ENCODE measurements around the gene EMC6.

The EMC6 gene

DNA sequence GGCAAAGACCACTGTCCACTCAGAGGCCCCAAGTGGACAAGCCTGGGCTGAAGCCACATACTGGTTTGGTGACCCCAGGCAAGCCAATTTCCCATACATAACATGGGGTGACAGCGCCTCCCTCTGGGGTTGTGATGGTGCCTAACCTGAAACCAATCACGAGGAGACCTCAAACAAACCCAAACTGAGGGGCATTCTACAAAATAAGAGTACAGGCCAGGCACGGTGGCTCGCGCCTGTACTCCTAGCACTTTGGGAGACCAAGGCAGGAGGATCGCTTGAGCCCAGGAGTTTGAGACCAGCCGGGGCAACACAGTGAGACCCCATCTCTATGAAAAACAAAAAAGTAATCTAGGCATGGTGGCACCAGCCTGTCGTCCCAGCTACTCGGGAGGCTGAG lies 23.7 kb downstream of the EMC6 start:
- H3K4me1 Mint-ChIP-seq = peaks cover 6% of the 10 kb centered on the region
- H3K9me3 Mint-ChIP-seq = no peaks in the 10 kb centered on the region
- TF ChIP-seq, protein P1, sequence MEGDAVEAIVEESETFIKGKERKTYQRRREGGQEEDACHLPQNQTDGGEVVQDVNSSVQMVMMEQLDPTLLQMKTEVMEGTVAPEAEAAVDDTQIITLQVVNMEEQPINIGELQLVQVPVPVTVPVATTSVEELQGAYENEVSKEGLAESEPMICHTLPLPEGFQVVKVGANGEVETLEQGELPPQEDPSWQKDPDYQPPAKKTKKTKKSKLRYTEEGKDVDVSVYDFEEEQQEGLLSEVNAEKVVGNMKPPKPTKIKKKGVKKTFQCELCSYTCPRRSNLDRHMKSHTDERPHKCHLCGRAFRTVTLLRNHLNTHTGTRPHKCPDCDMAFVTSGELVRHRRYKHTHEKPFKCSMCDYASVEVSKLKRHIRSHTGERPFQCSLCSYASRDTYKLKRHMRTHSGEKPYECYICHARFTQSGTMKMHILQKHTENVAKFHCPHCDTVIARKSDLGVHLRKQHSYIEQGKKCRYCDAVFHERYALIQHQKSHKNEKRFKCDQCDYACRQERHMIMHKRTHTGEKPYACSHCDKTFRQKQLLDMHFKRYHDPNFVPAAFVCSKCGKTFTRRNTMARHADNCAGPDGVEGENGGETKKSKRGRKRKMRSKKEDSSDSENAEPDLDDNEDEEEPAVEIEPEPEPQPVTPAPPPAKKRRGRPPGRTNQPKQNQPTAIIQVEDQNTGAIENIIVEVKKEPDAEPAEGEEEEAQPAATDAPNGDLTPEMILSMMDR (IDR thresholded peaks at IDR 0.05; ENCODE audit: unreplicated experiment in 3 of 3) = no peak
- no peak overlapping the region for H3K27ac Mint-ChIP-seq
- H3K27me3 Mint-ChIP-seq (ENCODE audit: low read depth) = peaks cover 58% of the 10 kb centered on the region
- H3K36me3 Mint-ChIP-seq (ENCODE audit: low read depth) = no peaks in the 10 kb centered on the region
- no peak overlapping the region for H3K4me3 Mint-ChIP-seq

DNA sequence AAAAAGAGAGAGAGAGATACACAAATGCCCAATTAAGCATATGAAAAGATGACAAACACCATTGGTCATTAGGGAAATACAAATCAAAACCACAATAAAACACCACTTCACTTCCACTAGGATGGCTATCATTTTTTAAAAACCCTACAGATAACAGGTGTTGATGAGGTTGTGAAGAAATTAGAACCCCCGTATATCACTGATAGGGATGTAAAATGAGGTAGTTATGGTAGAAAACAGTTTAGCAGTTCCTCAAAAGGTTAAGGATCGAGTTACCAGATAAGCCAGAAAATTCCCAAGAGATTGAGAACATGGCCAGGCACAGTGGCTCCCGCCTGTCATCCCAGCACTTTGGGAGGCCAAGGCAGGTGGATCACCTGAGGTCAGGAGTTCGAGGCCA lies 24.5 kb downstream of the EMC6 start:
- peaks cover 6% of the 10 kb centered on the region for H3K4me1 Mint-ChIP-seq
- peaks cover 66% of the 10 kb centered on the region for H3K27me3 Mint-ChIP-seq (ENCODE audit: low read depth)
- H3K27ac Mint-ChIP-seq = no peak overlapping the region
- TF ChIP-seq, protein P1 (IDR thresholded peaks at IDR 0.05; ENCODE audit: unreplicated experiment in 3 of 3) = no peak
- peaks cover 3% of the 10 kb centered on the region for H3K9me3 Mint-ChIP-seq
- H3K4me3 Mint-ChIP-seq = peak overlapping the region in 2 of 3 experiments; percentile 19 to 37
- no peaks in the 10 kb centered on the region for H3K36me3 Mint-ChIP-seq (ENCODE audit: low read depth)

DNA sequence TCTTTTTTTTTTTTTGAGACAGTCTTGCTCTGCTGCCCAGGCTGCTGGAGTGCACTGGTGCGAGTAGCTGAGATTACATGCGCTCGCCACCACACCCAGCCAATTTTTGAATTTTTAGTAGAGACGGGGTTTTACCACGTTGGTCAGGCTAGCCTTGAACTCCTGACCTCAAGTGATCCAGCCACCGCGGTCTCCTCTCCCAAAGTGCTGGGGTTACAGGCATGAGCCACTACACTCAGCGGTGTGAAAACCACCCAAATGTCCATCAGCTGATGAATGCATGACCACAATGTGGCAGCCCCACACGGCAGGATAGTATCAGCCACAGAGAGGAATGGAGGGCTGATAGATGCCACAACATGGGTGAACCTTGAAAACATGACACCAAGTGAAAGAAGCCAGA lies 25.2 kb downstream of the EMC6 start:
- peaks cover 3% of the 10 kb centered on the region for H3K9me3 Mint-ChIP-seq

DNA sequence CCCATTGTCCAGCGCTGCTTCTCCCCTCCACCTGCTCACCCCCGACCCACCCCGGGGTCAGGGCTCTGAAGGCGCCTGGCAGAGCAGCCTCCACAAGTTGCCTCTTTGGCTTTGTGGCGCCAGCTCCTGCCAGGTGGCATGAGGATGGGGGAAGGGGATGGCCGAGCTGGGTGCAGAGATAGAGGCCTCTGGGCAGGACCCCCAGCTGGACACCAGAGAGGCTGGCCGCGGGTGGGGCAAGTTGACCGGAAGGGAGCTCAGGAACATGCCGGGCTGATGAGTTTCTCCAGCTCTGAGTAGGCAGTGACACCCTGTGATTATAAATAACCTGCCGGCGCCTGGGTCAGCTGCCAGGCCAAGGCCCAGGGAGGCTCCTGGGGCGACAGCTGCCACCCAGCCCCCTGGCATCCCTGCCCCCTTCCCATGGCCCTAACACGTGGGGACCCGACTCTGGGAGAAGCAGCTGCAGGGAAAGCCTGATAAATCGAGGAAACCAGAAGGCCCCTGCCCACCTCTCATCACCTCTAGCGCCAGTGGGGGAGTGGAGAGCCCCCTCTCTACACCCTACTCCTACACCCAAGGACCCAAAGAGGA lies 26.6 kb downstream of the EMC6 start:
- Mint-ChIP-seq H3K4me1 (peaks cover 6% of the 10 kb centered on the region), H3K27ac (no peak overlapping the region), H3K27me3 (ENCODE audit: low read depth) (peaks cover 71% of the 10 kb centered on the region), H3K9me3 (peaks cover 3% of the 10 kb centered on the region), H3K4me3 (peak overlapping the region; percentile 67 to 84 (median 68)), H3K36me3 (ENCODE audit: low read depth) (no peaks in the 10 kb centered on the region)
- TF ChIP-seq, protein P1 (IDR thresholded peaks at IDR 0.05; ENCODE audit: unreplicated experiment in 3 of 3) = no peak

More for the DNA sequence above, 25.2 kb downstream of the EMC6 start:
- H3K4me1 Mint-ChIP-seq = peaks cover 6% of the 10 kb centered on the region
- peaks cover 72% of the 10 kb centered on the region for H3K27me3 Mint-ChIP-seq (ENCODE audit: low read depth)
- peak overlapping the region in 2 of 3 experiments; percentile 35 to 47 for H3K4me3 Mint-ChIP-seq
- H3K27ac Mint-ChIP-seq = no peak overlapping the region
- TF ChIP-seq, protein P1 (IDR thresholded peaks at IDR 0.05; ENCODE audit: unreplicated experiment in 3 of 3) = no peak
- no peaks in the 10 kb centered on the region for H3K36me3 Mint-ChIP-seq (ENCODE audit: low read depth)

DNA sequence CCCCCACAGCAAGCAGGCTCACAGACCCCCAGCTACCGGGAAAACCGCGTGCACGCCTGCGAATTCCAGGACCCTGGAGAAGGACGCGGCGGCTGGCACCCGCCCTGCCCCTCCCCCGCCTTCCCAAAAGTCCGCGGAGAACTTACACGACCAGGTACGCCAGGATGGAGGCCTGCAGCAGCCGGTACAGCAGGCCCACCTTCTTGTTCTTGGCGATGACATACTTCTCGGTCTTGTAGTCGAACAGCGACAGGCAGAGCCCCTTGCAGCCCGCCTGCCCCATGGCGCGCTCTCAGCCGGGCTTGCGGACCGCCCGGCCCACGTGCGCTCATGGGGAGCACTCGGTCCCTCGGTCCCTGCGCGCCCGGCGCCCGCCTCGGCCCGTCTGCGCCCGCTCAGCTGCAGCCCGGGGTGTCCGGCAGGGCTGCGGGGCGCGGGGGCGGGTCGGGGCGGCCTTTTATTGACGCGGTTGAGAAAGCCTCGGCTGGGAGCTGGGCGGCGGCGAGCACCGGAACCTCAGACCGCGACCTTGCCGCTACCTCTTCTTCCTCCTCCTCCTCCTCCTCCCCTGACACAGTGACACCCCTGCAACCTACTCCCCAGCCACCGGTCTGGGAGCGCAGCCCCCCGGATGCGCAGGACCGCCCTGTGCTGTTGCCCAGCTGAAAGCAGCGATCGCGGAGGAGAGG lies 27.3 kb downstream of the EMC6 start, which contains the start of gene P2RX5:
Gene P2RX5, minus strand, starts transcription at position 433 of the 689 bp plus-strand sequence. Its CDS starts 150 bp downstream, at position 283.
- TF ChIP-seq, protein P1 (IDR thresholded peaks at IDR 0.05; ENCODE audit: unreplicated experiment in 3 of 3) = no peak
- Mint-ChIP-seq H3K36me3 (ENCODE audit: low read depth) (no peaks in the 10 kb centered on the region), H3K27me3 (ENCODE audit: low read depth) (peaks cover 67% of the 10 kb centered on the region), H3K4me3 (peak within 1 kb of the TSS; percentile 81 to 84 (median 83)), H3K4me1 (peaks cover 6% of the 10 kb centered on the region), H3K27ac (no peak within 1 kb of the TSS), H3K9me3 (peaks cover 3% of the 10 kb centered on the region)
